ENCODE data around the gene RNF213.

Gene RNF213

DNA sequence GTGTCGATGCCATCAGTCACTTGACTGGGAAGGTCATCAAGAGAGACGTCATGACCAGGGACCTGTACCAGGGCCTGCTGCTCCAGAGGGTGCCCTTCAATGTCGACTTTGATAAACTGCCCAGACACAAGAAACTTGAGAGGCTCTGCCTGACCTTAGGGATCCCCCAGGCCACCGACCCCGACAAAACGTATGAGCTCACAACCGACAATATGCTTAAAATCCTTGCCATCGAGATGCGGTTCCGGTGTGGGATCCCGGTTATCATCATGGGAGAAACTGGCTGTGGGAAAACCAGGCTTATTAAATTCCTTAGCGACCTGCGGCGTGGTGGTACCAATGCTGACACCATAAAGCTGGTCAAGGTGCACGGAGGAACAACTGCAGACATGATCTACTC is 84.7 kb downstream of the RNF213 start:
- no peaks in the 10 kb centered on the region for H3K4me1 ChIP-seq (ENCODE audit: control insufficient read depth in 2 of 2, insufficient read depth in 2 of 2, low read length in 2 of 2)
- H3K4me3 ChIP-seq (ENCODE audit: low read length in 2 of 2) = no peak overlapping the region
- H3K27ac ChIP-seq (ENCODE audit: low read depth in 2 of 2, low read length in 2 of 2) = no peak overlapping the region
- H3K9ac ChIP-seq (ENCODE audit: low read depth in 1 of 2, low read length in 2 of 2) = no peak overlapping the region
- H3K36me3 ChIP-seq (ENCODE audit: control insufficient read depth in 2 of 2, insufficient read depth in 2 of 2, low read length in 2 of 2) = peaks cover 81 to 86% of the 10 kb centered on the region in 2 donors
- no peaks in the 10 kb centered on the region for H3K9me3 ChIP-seq (ENCODE audit: control insufficient read depth in 2 of 2, low read length in 2 of 2)
- H3K27me3 ChIP-seq (ENCODE audit: control insufficient read depth in 2 of 2, insufficient read depth in 2 of 2, low read length in 2 of 2) = no peaks in the 10 kb centered on the region

DNA sequence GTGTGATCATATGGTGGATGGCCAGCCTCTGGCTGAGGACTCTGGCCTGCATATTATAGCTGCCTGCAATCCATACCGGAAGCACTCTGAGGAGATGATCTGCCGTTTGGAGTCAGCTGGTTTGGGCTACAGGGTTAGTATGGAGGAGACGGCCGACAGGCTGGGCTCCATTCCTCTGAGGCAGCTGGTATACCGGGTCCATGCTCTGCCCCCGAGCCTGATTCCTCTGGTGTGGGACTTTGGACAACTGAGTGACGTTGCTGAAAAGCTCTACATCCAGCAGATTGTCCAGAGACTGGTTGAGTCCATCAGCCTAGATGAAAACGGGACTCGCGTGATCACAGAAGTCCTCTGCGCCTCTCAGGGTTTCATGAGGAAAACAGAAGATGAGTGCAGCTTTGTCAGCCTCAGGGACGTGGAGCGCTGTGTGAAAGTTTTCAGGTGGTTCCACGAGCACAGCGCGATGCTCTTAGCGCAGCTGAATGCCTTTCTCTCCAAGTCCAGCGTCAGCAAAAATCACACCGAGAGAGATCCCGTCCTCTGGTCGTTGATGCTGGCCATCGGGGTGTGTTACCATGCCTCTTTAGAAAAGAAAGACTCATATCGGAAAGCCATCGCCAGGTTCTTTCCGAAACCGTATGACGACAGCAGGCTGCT is 85.3 kb downstream of the RNF213 start:
- H3K4me3 ChIP-seq (ENCODE audit: low read length in 2 of 2) = no peak overlapping the region
- no peaks in the 10 kb centered on the region for H3K27me3 ChIP-seq (ENCODE audit: control insufficient read depth in 2 of 2, insufficient read depth in 2 of 2, low read length in 2 of 2)
- peaks cover 87 to 91% of the 10 kb centered on the region in 2 donors for H3K36me3 ChIP-seq (ENCODE audit: control insufficient read depth in 2 of 2, insufficient read depth in 2 of 2, low read length in 2 of 2)
- no peaks in the 10 kb centered on the region for H3K9me3 ChIP-seq (ENCODE audit: control insufficient read depth in 2 of 2, low read length in 2 of 2)
- no peak overlapping the region for H3K9ac ChIP-seq (ENCODE audit: low read depth in 1 of 2, low read length in 2 of 2)
- H3K4me1 ChIP-seq (ENCODE audit: control insufficient read depth in 2 of 2, insufficient read depth in 2 of 2, low read length in 2 of 2) = no peaks in the 10 kb centered on the region
- H3K27ac ChIP-seq (ENCODE audit: low read depth in 2 of 2, low read length in 2 of 2) = no peak overlapping the region

- Histone ChIP-seq H3K4me1 (ENCODE audit: control insufficient read depth in 2 of 2, insufficient read depth in 2 of 2, low read length in 2 of 2) (no peaks in the 10 kb centered on the region), H3K27me3 (ENCODE audit: control insufficient read depth in 2 of 2, insufficient read depth in 2 of 2, low read length in 2 of 2) (no peaks in the 10 kb centered on the region), H3K27ac (ENCODE audit: low read depth in 2 of 2, low read length in 2 of 2) (no peak overlapping the region), H3K9ac (ENCODE audit: low read depth in 1 of 2, low read length in 2 of 2) (no peak overlapping the region), H3K9me3 (ENCODE audit: control insufficient read depth in 2 of 2, low read length in 2 of 2) (no peaks in the 10 kb centered on the region), H3K36me3 (ENCODE audit: control insufficient read depth in 2 of 2, insufficient read depth in 2 of 2, low read length in 2 of 2) (peaks cover 85 to 92% of the 10 kb centered on the region in 2 donors), H3K4me3 (ENCODE audit: low read length in 2 of 2) (no peak overlapping the region)
Observed at GRCh38 chr17:80346498-80347275, 86.0 kb downstream of the RNF213 start.

DNA sequence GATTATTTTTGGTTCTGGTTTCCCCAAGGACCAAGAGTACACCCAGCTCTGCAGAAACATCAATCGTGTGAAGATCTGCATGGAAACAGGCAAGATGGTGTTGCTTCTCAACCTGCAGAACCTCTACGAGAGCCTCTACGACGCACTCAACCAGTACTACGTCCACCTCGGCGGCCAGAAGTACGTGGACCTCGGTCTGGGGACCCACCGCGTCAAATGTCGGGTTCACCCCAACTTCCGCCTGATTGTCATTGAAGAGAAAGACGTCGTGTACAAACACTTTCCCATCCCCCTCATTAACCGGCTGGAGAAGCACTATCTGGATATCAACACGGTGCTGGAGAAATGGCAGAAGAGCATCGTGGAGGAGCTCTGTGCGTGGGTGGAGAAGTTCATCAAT is 86.9 kb downstream of the RNF213 start:
- no peak overlapping the region for H3K4me3 ChIP-seq (ENCODE audit: low read length in 2 of 2)
- H3K9ac ChIP-seq (ENCODE audit: low read depth in 1 of 2, low read length in 2 of 2) = no peak overlapping the region
- H3K36me3 ChIP-seq (ENCODE audit: control insufficient read depth in 2 of 2, insufficient read depth in 2 of 2, low read length in 2 of 2) = peaks cover 87 to 95% of the 10 kb centered on the region in 2 donors
- H3K9me3 ChIP-seq (ENCODE audit: control insufficient read depth in 2 of 2, low read length in 2 of 2) = no peaks in the 10 kb centered on the region
- H3K27ac ChIP-seq (ENCODE audit: low read depth in 2 of 2, low read length in 2 of 2) = no peak overlapping the region
- H3K4me1 ChIP-seq (ENCODE audit: control insufficient read depth in 2 of 2, insufficient read depth in 2 of 2, low read length in 2 of 2) = no peaks in the 10 kb centered on the region
- H3K27me3 ChIP-seq (ENCODE audit: control insufficient read depth in 2 of 2, insufficient read depth in 2 of 2, low read length in 2 of 2) = no peaks in the 10 kb centered on the region

- H3K4me1 ChIP-seq (ENCODE audit: control insufficient read depth in 2 of 2, insufficient read depth in 2 of 2, low read length in 2 of 2) = no peaks in the 10 kb centered on the region
- no peak overlapping the region for H3K27ac ChIP-seq (ENCODE audit: low read depth in 2 of 2, low read length in 2 of 2)
- no peaks in the 10 kb centered on the region for H3K27me3 ChIP-seq (ENCODE audit: control insufficient read depth in 2 of 2, insufficient read depth in 2 of 2, low read length in 2 of 2)
- H3K9me3 ChIP-seq (ENCODE audit: control insufficient read depth in 2 of 2, low read length in 2 of 2) = no peaks in the 10 kb centered on the region
- no peak overlapping the region for H3K4me3 ChIP-seq (ENCODE audit: low read length in 2 of 2)
- peaks cover 91 to 98% of the 10 kb centered on the region in 2 donors for H3K36me3 ChIP-seq (ENCODE audit: control insufficient read depth in 2 of 2, insufficient read depth in 2 of 2, low read length in 2 of 2)
- H3K9ac ChIP-seq (ENCODE audit: low read depth in 1 of 2, low read length in 2 of 2) = no peak overlapping the region
Observed at GRCh38 chr17:80347948-80348351, 87.3 kb downstream of the RNF213 start.

GRCh38 chr17:80348551-80349150 is 88.0 kb downstream of the RNF213 start:
- Histone ChIP-seq H3K4me1 (ENCODE audit: control insufficient read depth in 2 of 2, insufficient read depth in 2 of 2, low read length in 2 of 2) (no peaks in the 10 kb centered on the region), H3K27ac (ENCODE audit: low read depth in 2 of 2, low read length in 2 of 2) (no peak overlapping the region), H3K9me3 (ENCODE audit: control insufficient read depth in 2 of 2, low read length in 2 of 2) (no peaks in the 10 kb centered on the region), H3K27me3 (ENCODE audit: control insufficient read depth in 2 of 2, insufficient read depth in 2 of 2, low read length in 2 of 2) (no peaks in the 10 kb centered on the region), H3K9ac (ENCODE audit: low read depth in 1 of 2, low read length in 2 of 2) (no peak overlapping the region), H3K36me3 (ENCODE audit: control insufficient read depth in 2 of 2, insufficient read depth in 2 of 2, low read length in 2 of 2) (peaks cover 91 to 98% of the 10 kb centered on the region in 2 donors), H3K4me3 (ENCODE audit: low read length in 2 of 2) (no peak overlapping the region)

DNA sequence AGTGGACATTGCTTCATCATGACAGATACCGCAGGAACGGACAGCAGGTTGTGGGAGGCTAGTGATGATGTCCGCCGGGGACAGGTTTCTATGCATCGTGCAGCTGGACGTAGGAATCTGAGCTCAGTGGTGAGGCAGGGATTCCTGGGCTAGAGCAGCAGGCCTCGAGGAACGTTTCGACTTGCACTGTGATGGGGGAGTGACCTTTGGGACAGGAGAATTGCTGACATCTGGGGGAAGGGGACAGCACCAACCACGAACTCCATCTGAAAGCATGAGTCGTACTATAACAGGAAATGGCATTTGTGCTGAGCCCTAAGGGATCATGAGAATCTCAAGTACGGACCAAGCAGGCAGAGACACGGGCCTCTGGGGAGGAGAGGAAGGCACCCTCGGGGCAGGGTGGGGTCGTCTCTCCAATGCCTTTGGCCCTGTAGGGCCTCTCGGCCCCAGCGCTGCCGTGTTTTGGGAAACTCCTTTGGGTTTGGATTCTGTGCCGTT is 88.5 kb downstream of the RNF213 start:
- H3K4me1 ChIP-seq (ENCODE audit: control insufficient read depth in 2 of 2, insufficient read depth in 2 of 2, low read length in 2 of 2) = no peaks in the 10 kb centered on the region
- no peak overlapping the region for H3K9ac ChIP-seq (ENCODE audit: low read depth in 1 of 2, low read length in 2 of 2)
- no peaks in the 10 kb centered on the region for H3K27me3 ChIP-seq (ENCODE audit: control insufficient read depth in 2 of 2, insufficient read depth in 2 of 2, low read length in 2 of 2)
- H3K27ac ChIP-seq (ENCODE audit: low read depth in 2 of 2, low read length in 2 of 2) = no peak overlapping the region
- no peak overlapping the region for H3K4me3 ChIP-seq (ENCODE audit: low read length in 2 of 2)
- H3K36me3 ChIP-seq (ENCODE audit: control insufficient read depth in 2 of 2, insufficient read depth in 2 of 2, low read length in 2 of 2) = peaks cover 92 to 98% of the 10 kb centered on the region in 2 donors
- no peaks in the 10 kb centered on the region for H3K9me3 ChIP-seq (ENCODE audit: control insufficient read depth in 2 of 2, low read length in 2 of 2)

DNA sequence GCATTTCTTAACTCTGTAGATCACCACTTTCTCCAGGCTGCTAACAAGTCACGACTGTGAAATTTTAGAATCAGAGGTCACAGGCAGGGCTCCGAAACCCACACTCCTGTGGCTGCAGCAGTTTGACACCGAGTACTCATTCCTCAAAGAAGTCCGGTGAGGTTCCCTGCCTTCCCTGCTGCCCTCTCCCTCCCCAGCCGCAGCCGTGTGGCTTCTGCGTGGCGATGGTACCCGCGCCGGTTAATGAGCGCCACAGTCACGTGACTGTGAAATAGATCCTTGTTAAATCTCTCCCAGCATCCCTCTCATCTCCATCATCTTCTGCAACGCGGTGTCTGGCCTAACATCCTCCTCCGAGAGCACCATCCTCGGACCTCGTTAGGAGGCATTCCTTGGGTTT is 89.1 kb downstream of the RNF213 start:
- Histone ChIP-seq H3K27me3 (ENCODE audit: control insufficient read depth in 2 of 2, insufficient read depth in 2 of 2, low read length in 2 of 2) (no peaks in the 10 kb centered on the region), H3K36me3 (ENCODE audit: control insufficient read depth in 2 of 2, insufficient read depth in 2 of 2, low read length in 2 of 2) (peaks cover 91 to 98% of the 10 kb centered on the region in 2 donors), H3K4me1 (ENCODE audit: control insufficient read depth in 2 of 2, insufficient read depth in 2 of 2, low read length in 2 of 2) (no peaks in the 10 kb centered on the region), H3K27ac (ENCODE audit: low read depth in 2 of 2, low read length in 2 of 2) (no peak overlapping the region), H3K9ac (ENCODE audit: low read depth in 1 of 2, low read length in 2 of 2) (no peak overlapping the region), H3K4me3 (ENCODE audit: low read length in 2 of 2) (no peak overlapping the region), H3K9me3 (ENCODE audit: control insufficient read depth in 2 of 2, low read length in 2 of 2) (no peaks in the 10 kb centered on the region)

GRCh38 chr17:80352216-80352895 is 91.7 kb downstream of the RNF213 start:
- H3K4me1 ChIP-seq (ENCODE audit: control insufficient read depth in 2 of 2, insufficient read depth in 2 of 2, low read length in 2 of 2) = no peaks in the 10 kb centered on the region
- peaks cover 73 to 89% of the 10 kb centered on the region in 2 donors for H3K36me3 ChIP-seq (ENCODE audit: control insufficient read depth in 2 of 2, insufficient read depth in 2 of 2, low read length in 2 of 2)
- no peaks in the 10 kb centered on the region for H3K9me3 ChIP-seq (ENCODE audit: control insufficient read depth in 2 of 2, low read length in 2 of 2)

More at GRCh38 chr17:80352216-80352895, 91.7 kb downstream of the RNF213 start:
- Histone ChIP-seq H3K27me3 (ENCODE audit: control insufficient read depth in 2 of 2, insufficient read depth in 2 of 2, low read length in 2 of 2) (no peaks in the 10 kb centered on the region), H3K9ac (ENCODE audit: low read depth in 1 of 2, low read length in 2 of 2) (no peak overlapping the region), H3K27ac (ENCODE audit: low read depth in 2 of 2, low read length in 2 of 2) (no peak overlapping the region), H3K4me3 (ENCODE audit: low read length in 2 of 2) (no peak overlapping the region)
